GM12891 (cell line): Measurements from ENCODE around the gene AGTRAP.

Experiments
- POLR2A ChIP-seq: IDR thresholded peaks from 2 replicates; pipeline ENCODE4 v1.6.1; 2011; ENCODE audit warnings: low read depth, low read length, control low read depth
- POLR2AphosphoS5 ChIP-seq: IDR thresholded peaks from 2 replicates; pipeline ENCODE4 v1.6.1; 2011; ENCODE audit warnings: low read depth, low read length, control low read depth
- SPI1 ChIP-seq: IDR thresholded peaks from 2 replicates; pipeline ENCODE4 v1.6.1; 2011; ENCODE audit warnings: low read depth, low read length, control low read depth
- TAF1 ChIP-seq: IDR thresholded peaks from 2 replicates; pipeline ENCODE4 v1.6.1; 2011; ENCODE audit warnings: low read depth, low read length, control low read depth

DNA sequence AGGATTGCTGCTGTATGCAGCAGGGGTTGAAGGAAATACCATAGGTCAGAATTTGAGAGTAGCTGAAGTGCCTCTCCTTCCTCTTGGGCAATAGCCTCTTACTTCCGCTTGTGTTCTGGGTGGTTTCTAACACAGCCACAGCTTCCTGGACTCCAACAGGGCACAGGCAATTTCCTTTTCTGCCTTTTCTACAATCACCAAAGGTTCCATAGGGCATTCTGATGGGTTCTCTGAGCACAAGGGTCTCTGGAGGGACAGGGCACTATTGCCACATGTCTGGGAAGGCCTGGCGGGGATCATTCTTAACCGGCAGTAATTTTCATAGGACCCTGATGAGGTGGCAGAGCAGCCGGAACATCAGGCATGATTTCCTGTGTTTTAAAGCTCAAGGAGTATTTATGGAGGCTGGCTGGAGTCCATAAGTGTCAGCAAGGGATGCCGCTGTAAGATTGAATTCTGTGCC lies 5.5 kb upstream of the AGTRAP start:
- TF ChIP-seq POLR2AphosphoS5 = no peak
- no peak for TF ChIP-seq TAF1
- no peak for TF ChIP-seq POLR2A
- TF ChIP-seq SPI1 = no peak
